SU-DHL-6 (cell line): ENCODE measurements around the gene CCNYL1.

Source experiments
- CTCF ChIP-seq: fragments of 200-600 bp; sonication (generic); IDR thresholded peaks from one replicate; pipeline ENCODE4 v1.5.1; 2017; ENCODE audit warnings: antibody characterized with exemption, mild to moderate bottlenecking, low read length, moderate library complexity; ENCODE audit not compliant: insufficient read depth, poor library complexity, severe bottlenecking
- EZH2phosphoT487 ChIP-seq: fragments of 200-600 bp; sonication (generic), shearing (Covaris generic); conservative IDR thresholded peaks from 2 replicates; pipeline ENCODE4 v1.6.1; 2018; ENCODE audit warnings: mild to moderate bottlenecking, antibody characterized with exemption, low read length, moderate library complexity, mixed read lengths

DNA sequence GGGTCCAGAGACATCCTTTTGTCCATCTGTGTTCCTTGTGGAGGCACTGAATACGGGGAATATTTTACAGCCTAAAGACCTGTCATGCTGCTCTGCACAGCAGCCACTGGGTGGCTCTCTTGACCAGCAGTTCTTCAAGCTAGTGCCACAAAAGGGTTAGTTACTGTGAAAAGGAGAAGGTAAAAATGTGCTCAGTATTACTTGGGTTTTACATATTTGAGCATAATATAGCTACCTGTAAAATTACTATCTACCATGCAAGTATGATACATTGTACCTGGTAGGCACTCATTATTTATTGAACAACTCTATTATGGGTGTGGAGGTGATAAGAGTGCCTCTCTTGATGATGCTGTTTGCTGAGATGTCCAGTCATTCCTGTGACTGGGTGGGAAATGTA, 34.7 kb downstream of the CCNYL1 start:
- TF ChIP-seq CTCF (peak; percentile 90), EZH2phosphoT487 (no peak)
